Activated T-cell treated with anti-CD3 and anti-CD28 coated beads, Interleukin-2, amount 50 U/mL, for 4 hours (primary cell): ENCODE data around the gene DIRAS1. TPM values are rescaled to one million over a fixed set of nuclear protein-coding genes. Genes with fewer than 3 reads are reported as not detected.
"Not testable (repeated sequence)": the region's sequence is repeated elsewhere in the genome, so short reads cannot be mapped to it uniquely, and the experiment has no call there.

Experiments
- ATAC-seq, 2 donors: fragments of 200-7000 bp; cut with Tn5 transposase; one replicate each; pipeline ENCODE4 v1.10.0; 2021
- DNase-seq: peaks from one replicate; pipeline ENCODE4 v3.0.0-alpha.2; 2020
- H3K27me3 Mint-ChIP-seq: one replicate; pipeline ENCODE4 v1.8.0; 2021; ENCODE audit warnings: low read depth, mixed read lengths
- H3K36me3 Mint-ChIP-seq: one replicate; pipeline ENCODE4 v1.8.0; 2022; ENCODE audit warnings: mixed read lengths; ENCODE audit not compliant: insufficient read depth
- H3K4me1 Mint-ChIP-seq: one replicate; pipeline ENCODE4 v1.8.0; 2021; ENCODE audit warnings: low read depth, mixed read lengths
- H3K4me3 Mint-ChIP-seq: one replicate; pipeline ENCODE4 v1.8.0; 2021; ENCODE audit warnings: mild to moderate bottlenecking, moderate library complexity, mixed read lengths
- H3K9me3 Mint-ChIP-seq: one replicate; pipeline ENCODE4 v1.8.0; 2021; ENCODE audit warnings: mixed read lengths
- total RNA-seq, 3 donors: library from RNA; stranded (reverse); gene quantifications; one replicate each; pipeline ENCODE4 v1.2.1, GENCODE V29; 2021

Gene DIRAS1
- total RNA-seq, 3 donors from 2014 or later: 0.13 to 0.27 (median 0.20) TPM

GRCh38 chr19:2715470-2716274 lies 5.5 kb downstream of the DIRAS1 start:
- no peak for ATAC-seq
- Mint-ChIP-seq H3K27me3 (peaks cover 22% of the 10 kb centered on the region), H3K4me3 (no peak overlapping the region), H3K9me3 (peaks cover 11% of the 10 kb centered on the region), H3K36me3 (peaks cover 2% of the 10 kb centered on the region), H3K4me1 (peaks cover 7% of the 10 kb centered on the region)
- DNase-seq: no peak

GRCh38 chr19:2714531-2715269 lies 6.5 kb downstream of the DIRAS1 start:
- H3K27me3 Mint-ChIP-seq: peaks cover 21% of the 10 kb centered on the region
- H3K9me3 Mint-ChIP-seq: peaks cover 11% of the 10 kb centered on the region
- H3K36me3 Mint-ChIP-seq: peaks cover 2% of the 10 kb centered on the region
- H3K4me3 Mint-ChIP-seq: no peak overlapping the region
- ATAC-seq: no peak
- no peak for DNase-seq
- peaks cover 7% of the 10 kb centered on the region for H3K4me1 Mint-ChIP-seq

GRCh38 chr19:2714102-2714501 lies 7.1 kb downstream of the DIRAS1 start:
- H3K9me3 Mint-ChIP-seq: peaks cover 11% of the 10 kb centered on the region
- not testable (repeated sequence) for H3K4me1 Mint-ChIP-seq, H3K4me3 Mint-ChIP-seq, H3K36me3 Mint-ChIP-seq, DNase-seq, ATAC-seq
- H3K27me3 Mint-ChIP-seq: peaks cover 17% of the 10 kb centered on the region

GRCh38 chr19:2713170-2713569 lies 8.0 kb downstream of the DIRAS1 start:
- not testable (repeated sequence) for DNase-seq, H3K4me1 Mint-ChIP-seq, ATAC-seq, H3K4me3 Mint-ChIP-seq, H3K36me3 Mint-ChIP-seq
- peaks cover 11% of the 10 kb centered on the region for H3K27me3 Mint-ChIP-seq
- H3K9me3 Mint-ChIP-seq: peaks cover 11% of the 10 kb centered on the region

- no peak overlapping the region for H3K4me3 Mint-ChIP-seq
- H3K36me3 Mint-ChIP-seq: peaks cover 2% of the 10 kb centered on the region
- H3K27me3 Mint-ChIP-seq: peaks cover 11% of the 10 kb centered on the region
- DNase-seq (no peak), ATAC-seq (no peak)
- H3K9me3 Mint-ChIP-seq: peaks cover 11% of the 10 kb centered on the region
- H3K4me1 Mint-ChIP-seq: peaks cover 6% of the 10 kb centered on the region
Measured at GRCh38 chr19:2711875-2712205, 9.3 kb downstream of the DIRAS1 start.

GRCh38 chr19:2711172-2711874 lies 9.8 kb downstream of the DIRAS1 start:
- H3K9me3 Mint-ChIP-seq: peaks cover 11% of the 10 kb centered on the region
- H3K36me3 Mint-ChIP-seq: peaks cover 2% of the 10 kb centered on the region
- DNase-seq: no peak
- H3K4me1 Mint-ChIP-seq: peaks cover 6% of the 10 kb centered on the region
- peaks cover 11% of the 10 kb centered on the region for H3K27me3 Mint-ChIP-seq
- no peak overlapping the region for H3K4me3 Mint-ChIP-seq
- no peak for ATAC-seq

- DNase-seq: no peak
- Mint-ChIP-seq H3K4me1 (peaks cover 8% of the 10 kb centered on the region), H3K9me3 (no peaks in the 10 kb centered on the region), H3K4me3 (no peak overlapping the region), H3K36me3 (no peaks in the 10 kb centered on the region), H3K27me3 (peaks cover 5% of the 10 kb centered on the region)
- ATAC-seq: no peak
Measured at GRCh38 chr19:2706251-2706650, 14.9 kb downstream of the DIRAS1 start.

GRCh38 chr19:2703691-2704216 lies 17.4 kb downstream of the DIRAS1 start:
- Mint-ChIP-seq H3K4me1 (peaks cover 24% of the 10 kb centered on the region), H3K27me3 (no peaks in the 10 kb centered on the region), H3K9me3 (no peaks in the 10 kb centered on the region), H3K4me3 (no peak overlapping the region), H3K36me3 (no peaks in the 10 kb centered on the region)
- ATAC-seq (no peak), DNase-seq (no peak)

DNA sequence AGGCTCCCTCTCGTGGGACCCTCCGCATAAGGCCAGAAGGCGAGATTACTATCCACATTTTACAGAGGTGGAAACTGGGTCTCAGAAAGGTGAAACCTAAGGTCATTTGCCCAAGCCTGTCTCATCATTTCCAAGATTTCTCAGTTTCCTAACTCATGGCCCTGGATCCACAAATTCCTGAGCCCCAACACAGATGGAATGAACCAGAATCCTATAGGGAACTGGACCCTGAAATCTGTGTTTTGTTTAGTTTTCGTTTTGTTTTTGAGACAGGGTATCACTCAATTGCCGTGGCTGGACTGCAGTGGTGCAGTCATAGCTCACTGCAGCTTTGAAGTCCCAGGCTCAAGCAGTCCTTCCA lies 18.1 kb downstream of the DIRAS1 start:
- ATAC-seq: no peak
- H3K9me3 Mint-ChIP-seq: no peaks in the 10 kb centered on the region
- H3K36me3 Mint-ChIP-seq: no peaks in the 10 kb centered on the region
- no peaks in the 10 kb centered on the region for H3K27me3 Mint-ChIP-seq
- peaks cover 27% of the 10 kb centered on the region for H3K4me1 Mint-ChIP-seq
- DNase-seq: no peak
- peak overlapping the region; percentile 67 for H3K4me3 Mint-ChIP-seq

- no peaks in the 10 kb centered on the region for H3K27me3 Mint-ChIP-seq
- peak within 1 kb of the TSS; percentile 67 for H3K4me3 Mint-ChIP-seq
- H3K36me3 Mint-ChIP-seq: no peaks in the 10 kb centered on the region
- peaks cover 27% of the 10 kb centered on the region for H3K4me1 Mint-ChIP-seq
- peak; percentile 96 for DNase-seq
- ATAC-seq: peak; percentile 100
- H3K9me3 Mint-ChIP-seq: no peaks in the 10 kb centered on the region
Measured at GRCh38 chr19:2702170-2703076, 18.7 kb downstream of the DIRAS1 start, which contains the start of gene GNG7. TSS of gene GNG7 (minus strand) at chr19:2702694. CDS start at chr19:2520688, 182,006 bp downstream.

GRCh38 chr19:2701361-2702169 lies 19.6 kb downstream of the DIRAS1 start:
- H3K9me3 Mint-ChIP-seq: no peaks in the 10 kb centered on the region
- no peaks in the 10 kb centered on the region for H3K36me3 Mint-ChIP-seq
- DNase-seq (no peak), ATAC-seq (no peak)
- H3K4me1 Mint-ChIP-seq: peaks cover 27% of the 10 kb centered on the region
- H3K4me3 Mint-ChIP-seq: peak overlapping the region; percentile 65
- no peaks in the 10 kb centered on the region for H3K27me3 Mint-ChIP-seq

- Mint-ChIP-seq H3K4me3 (peak overlapping the region; percentile 65), H3K27me3 (no peaks in the 10 kb centered on the region)
- no peak for ATAC-seq
Measured at GRCh38 chr19:2700660-2701360, 20.4 kb downstream of the DIRAS1 start.

More at GRCh38 chr19:2700660-2701360, 20.4 kb downstream of the DIRAS1 start:
- DNase-seq: no peak
- Mint-ChIP-seq H3K36me3 (no peaks in the 10 kb centered on the region), H3K4me1 (peaks cover 27% of the 10 kb centered on the region), H3K9me3 (no peaks in the 10 kb centered on the region)
